GM13977 (cell line): ENCODE data around the gene CNTNAP2.

Source experiments
- DNase-seq: peaks from one replicate; pipeline ENCODE4 v3.0.0; 2012; ENCODE audit warnings: low spot score
- in situ Hi-C: fragments of 300-500 bp; cut with MboI; formaldehyde crosslinking; loops from one replicate; pipeline ENCODE4 v1.12.0; 2022; ENCODE audit warnings: low sequenced_read_pairs, low pct_unique_long_range_greater_than_20kb, mixed read lengths, inconsistent platforms; ENCODE audit not compliant: unreplicated experiment
- TF ChIP-seq, protein P1 (sequence below): IDR thresholded peaks from 2 replicates; pipeline ENCODE4 v1.5.1; 2012; ENCODE audit warnings: mild to moderate bottlenecking, control low read depth; ENCODE audit not compliant: insufficient read depth; ENCODE audit errors: extremely low read depth, missing control alignments

The CNTNAP2 gene

DNA sequence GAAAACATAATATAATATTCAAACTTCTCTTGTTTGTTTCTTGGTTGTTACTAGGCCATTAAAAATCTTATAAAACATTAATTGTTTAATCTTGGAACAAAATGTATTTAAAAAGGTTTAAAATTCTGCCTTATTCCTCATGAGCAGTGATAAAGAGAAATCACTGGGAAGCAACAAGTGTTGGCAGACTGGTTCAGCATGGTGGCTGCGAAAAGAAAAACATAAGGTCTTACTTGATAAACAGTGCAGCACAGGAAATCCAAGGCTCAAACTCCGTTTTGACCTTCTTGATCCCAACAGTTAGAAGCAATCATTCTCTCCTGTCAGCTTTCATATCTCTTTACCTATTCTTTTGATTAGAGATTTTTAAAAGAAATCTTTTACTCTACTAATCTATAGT, 530.8 kb downstream of the CNTNAP2 start:
- no peak for DNase-seq
- TF ChIP-seq, protein P1, sequence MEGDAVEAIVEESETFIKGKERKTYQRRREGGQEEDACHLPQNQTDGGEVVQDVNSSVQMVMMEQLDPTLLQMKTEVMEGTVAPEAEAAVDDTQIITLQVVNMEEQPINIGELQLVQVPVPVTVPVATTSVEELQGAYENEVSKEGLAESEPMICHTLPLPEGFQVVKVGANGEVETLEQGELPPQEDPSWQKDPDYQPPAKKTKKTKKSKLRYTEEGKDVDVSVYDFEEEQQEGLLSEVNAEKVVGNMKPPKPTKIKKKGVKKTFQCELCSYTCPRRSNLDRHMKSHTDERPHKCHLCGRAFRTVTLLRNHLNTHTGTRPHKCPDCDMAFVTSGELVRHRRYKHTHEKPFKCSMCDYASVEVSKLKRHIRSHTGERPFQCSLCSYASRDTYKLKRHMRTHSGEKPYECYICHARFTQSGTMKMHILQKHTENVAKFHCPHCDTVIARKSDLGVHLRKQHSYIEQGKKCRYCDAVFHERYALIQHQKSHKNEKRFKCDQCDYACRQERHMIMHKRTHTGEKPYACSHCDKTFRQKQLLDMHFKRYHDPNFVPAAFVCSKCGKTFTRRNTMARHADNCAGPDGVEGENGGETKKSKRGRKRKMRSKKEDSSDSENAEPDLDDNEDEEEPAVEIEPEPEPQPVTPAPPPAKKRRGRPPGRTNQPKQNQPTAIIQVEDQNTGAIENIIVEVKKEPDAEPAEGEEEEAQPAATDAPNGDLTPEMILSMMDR = no peak
- in situ Hi-C loops = no loop called here

DNA sequence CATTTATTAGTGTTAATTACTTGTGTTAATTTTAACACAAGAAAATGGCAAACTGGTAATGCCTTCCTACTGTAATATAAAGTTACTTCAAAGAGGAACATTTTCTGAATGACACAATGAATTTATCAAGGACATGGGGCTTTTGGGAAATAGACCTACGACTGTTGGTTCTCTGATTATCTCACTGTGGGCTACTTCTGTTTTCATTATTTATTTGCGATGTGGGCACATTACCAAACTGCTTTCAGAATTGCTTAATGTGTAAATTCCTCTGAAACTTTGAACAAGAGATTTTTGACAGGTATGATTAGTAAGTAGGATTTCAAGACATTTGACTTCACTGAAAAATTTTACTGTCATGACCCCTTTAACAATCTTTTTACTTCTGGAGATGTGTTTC, 535.6 kb downstream of the CNTNAP2 start:
- in situ Hi-C loops = no loop called here
- no peak for DNase-seq
- TF ChIP-seq, protein P1 = no peak

DNA sequence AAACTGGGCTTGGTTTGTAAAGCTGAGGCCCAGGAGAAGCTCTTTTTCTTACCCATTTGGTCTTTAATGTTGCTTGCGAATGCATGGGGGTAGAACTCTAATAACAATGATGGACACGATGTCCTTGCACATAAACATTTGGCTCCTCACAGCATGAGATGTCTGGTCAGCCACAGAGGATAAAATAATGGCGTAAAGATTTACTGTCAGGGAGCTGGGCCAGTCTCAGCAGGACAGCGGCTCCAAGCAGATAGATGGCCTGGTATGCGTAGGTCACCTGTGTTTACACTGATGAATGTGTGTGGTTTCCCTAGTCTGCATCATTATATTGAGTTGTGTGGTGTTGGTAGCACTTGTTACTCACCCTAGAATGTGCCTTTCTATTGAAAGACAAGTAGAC, 537.4 kb downstream of the CNTNAP2 start:
- DNase-seq = no peak
- in situ Hi-C loops = no loop called here
- TF ChIP-seq, protein P1 = no peak

DNA sequence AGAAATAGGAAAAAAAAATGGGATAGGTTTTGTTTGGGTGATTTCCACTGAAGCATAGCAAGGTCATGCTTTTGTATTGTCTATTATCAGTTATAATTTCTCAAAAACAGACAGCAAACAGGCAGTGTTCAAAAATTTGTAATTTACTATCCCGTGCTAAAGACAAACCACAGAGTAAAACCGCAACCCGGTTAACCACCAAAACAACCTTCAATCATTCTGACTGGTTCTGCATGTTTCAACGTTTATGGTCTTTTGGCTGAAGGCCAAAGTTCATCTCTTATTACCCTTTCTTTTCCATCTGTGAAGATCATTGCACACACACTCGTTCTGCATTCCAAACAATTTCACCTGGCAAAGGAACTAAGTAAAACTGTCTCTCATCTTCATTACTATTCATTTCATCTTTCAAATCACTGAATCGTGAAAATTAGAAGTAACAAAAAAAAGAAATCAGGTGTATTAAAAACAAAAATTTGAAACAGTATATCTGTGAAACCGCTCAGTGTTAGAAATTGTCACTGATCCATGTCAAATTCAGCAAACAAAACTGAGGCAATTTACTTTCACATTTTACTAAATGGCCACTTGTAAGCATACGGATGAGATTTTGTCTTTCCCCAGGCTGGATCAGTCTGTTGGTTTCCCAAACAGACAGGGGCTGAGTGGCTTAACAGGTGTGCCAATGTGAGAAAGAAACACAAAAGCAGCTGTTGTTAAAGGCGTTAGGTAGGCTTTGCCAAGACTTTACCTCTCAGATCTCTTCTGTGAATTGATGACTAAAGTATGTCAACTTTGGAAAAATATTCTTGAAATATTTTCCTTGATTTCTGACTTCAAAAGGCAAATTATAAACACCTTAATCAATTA, 539.6 kb downstream of the CNTNAP2 start:
- in situ Hi-C loops = no loop called here
- no peak for DNase-seq
- TF ChIP-seq, protein P1 = no peak

DNA sequence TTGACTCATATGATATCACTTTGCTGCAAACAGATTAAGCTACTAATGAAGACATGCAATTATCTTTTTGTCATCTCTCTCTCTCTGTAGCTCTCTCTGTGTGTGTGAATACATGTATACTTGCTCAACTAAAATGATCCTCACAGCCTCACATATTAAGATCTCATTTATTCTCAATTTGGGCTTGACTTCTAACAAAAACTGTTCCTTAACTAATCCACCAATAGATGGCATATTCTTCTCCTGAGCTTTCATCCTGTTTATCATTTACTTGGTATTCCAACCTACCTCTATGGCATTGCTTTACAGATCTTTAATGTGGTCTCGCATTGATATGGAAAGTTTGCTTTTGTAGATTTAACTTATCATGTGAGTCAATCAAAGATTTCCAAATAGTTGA, 540.4 kb downstream of the CNTNAP2 start:
- DNase-seq = no peak
- in situ Hi-C loops = no loop called here

DNA sequence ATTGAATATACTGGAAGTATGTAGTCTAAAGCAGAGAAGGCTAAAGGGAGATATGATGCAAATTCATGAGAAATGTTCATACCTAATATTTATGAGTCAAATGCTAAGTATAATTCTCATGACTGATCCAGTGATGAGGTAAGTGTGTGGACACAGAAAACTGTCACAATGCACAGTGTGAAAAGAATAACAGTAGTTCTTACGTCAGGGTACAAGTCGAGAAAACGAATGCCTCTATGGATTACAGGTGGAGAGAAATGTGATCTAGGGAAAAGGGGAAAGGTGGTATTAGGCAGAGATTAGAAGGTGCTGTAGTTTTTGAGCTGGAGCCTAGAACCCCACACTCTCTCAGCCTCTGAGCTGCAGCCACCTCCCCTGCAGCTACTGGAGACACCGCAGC, 542.0 kb downstream of the CNTNAP2 start:
- in situ Hi-C loops = no loop called here
- TF ChIP-seq, protein P1 = no peak
- no peak for DNase-seq

More for the DNA sequence above, 540.4 kb downstream of the CNTNAP2 start:
- TF ChIP-seq, protein P1 = no peak

DNA sequence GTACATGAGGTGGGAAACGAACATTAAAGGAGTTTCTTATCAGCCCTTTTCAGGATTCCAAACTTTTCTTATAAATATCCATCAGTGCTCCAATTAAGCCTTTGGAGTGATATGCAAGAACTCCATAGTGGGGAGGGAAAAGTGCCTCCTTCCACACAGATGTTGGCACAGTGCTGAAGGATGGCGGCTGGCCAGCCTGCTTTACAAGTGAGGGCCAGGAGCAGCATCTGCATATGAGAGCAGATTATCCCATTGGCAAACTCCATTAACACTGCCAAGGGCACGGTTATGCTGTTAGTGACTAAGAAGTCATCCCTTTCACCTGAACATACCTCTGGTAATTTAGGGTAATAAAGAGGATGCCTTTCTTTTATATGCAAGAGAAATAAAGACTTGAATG, 543.1 kb downstream of the CNTNAP2 start:
- DNase-seq = no peak
- in situ Hi-C loops = no loop called here

More for the DNA sequence above, 543.1 kb downstream of the CNTNAP2 start:
- TF ChIP-seq, protein P1 = no peak
